GM23248 (cell line): ENCODE data around the gene ADAMTS17. TPM values are rescaled to one million over a fixed set of nuclear protein-coding genes. Genes with fewer than 3 reads are reported as not detected.

ENCODE experiments used
- DNase-seq: peaks from one replicate; pipeline ENCODE4 v3.0.0-alpha.2; 2015
- H2AFZ ChIP-seq: fragments of 200-600 bp; sonication (generic); 2 replicates; pipeline ENCODE4 v1.6.1; 2016; ENCODE audit warnings: antibody characterized with exemption
- H3F3A ChIP-seq: fragments of 200-600 bp; sonication (generic); 2 replicates; pipeline ENCODE4 v1.6.1; 2016; ENCODE audit warnings: mild to moderate bottlenecking, antibody characterized with exemption, mixed run types; ENCODE audit not compliant: insufficient read depth
- H3K27ac ChIP-seq: fragments of 200-600 bp; sonication (generic); 2 replicates; pipeline ENCODE4 v1.5.1; 2016; ENCODE audit warnings: mild to moderate bottlenecking
- H3K27me3 ChIP-seq: fragments of 200-600 bp; sonication (generic); replicated peaks from 2 replicates; pipeline ENCODE4 v1.6.1; 2016; ENCODE audit warnings: mild to moderate bottlenecking; ENCODE audit not compliant: insufficient read depth
- H3K36me3 ChIP-seq: fragments of 200-600 bp; sonication (generic); 2 replicates; pipeline ENCODE4 v1.6.1; 2016; ENCODE audit warnings: low read depth, mild to moderate bottlenecking
- H3K4me1 ChIP-seq: fragments of 200-600 bp; sonication (generic); 2 replicates; pipeline ENCODE4 v1.6.1; 2016; ENCODE audit warnings: mild to moderate bottlenecking; ENCODE audit not compliant: insufficient read depth
- H3K4me2 ChIP-seq: fragments of 200-600 bp; sonication (generic); one replicate; pipeline ENCODE4 v1.6.1; 2016; ENCODE audit warnings: mild to moderate bottlenecking; ENCODE audit not compliant: unreplicated experiment
- H3K4me3 ChIP-seq: fragments of 200-600 bp; sonication (generic); 2 replicates; pipeline ENCODE4 v1.5.1; 2016; ENCODE audit warnings: mild to moderate bottlenecking
- H3K79me2 ChIP-seq: fragments of 200-600 bp; sonication (generic); 2 replicates; pipeline ENCODE4 v1.6.1; 2016; ENCODE audit warnings: mild to moderate bottlenecking; ENCODE audit not compliant: insufficient read depth
- H3K9ac ChIP-seq: fragments of 200-600 bp; sonication (generic); 2 replicates; pipeline ENCODE4 v1.6.1; 2016; ENCODE audit warnings: mild to moderate bottlenecking
- H3K9me2 ChIP-seq: fragments of 200-600 bp; sonication (generic); 2 replicates; pipeline ENCODE4 v1.6.1; 2016; ENCODE audit warnings: mixed run types, mild to moderate bottlenecking, moderate library complexity; ENCODE audit not compliant: insufficient read depth
- H3K9me3 ChIP-seq: fragments of 200-600 bp; sonication (generic); one replicate; pipeline ENCODE4 v1.6.1; 2017; ENCODE audit warnings: low read depth
- H4K20me1 ChIP-seq: fragments of 200-600 bp; sonication (generic); 2 replicates; pipeline ENCODE4 v1.6.0; 2016; ENCODE audit not compliant: insufficient read depth
- EZH2 ChIP-seq: fragments of 200-600 bp; sonication (generic); IDR thresholded peaks from 2 replicates; pipeline ENCODE4 v1.6.1; 2018; ENCODE audit warnings: antibody characterized with exemption, mild to moderate bottlenecking; ENCODE audit not compliant: insufficient read depth, poor library complexity, severe bottlenecking
- EZH2phosphoT487 ChIP-seq: fragments of 200-600 bp; sonication (generic); IDR thresholded peaks from 2 replicates; pipeline ENCODE4 v1.6.1; 2018; ENCODE audit warnings: antibody characterized with exemption, moderate library complexity, mild to moderate bottlenecking, low read depth; ENCODE audit not compliant: insufficient read depth
- WGBS, 2 experiments: methylation state at CpG; one replicate each; pipeline ENCODE4 v1.1.6; 2015 to 2017; ENCODE audit warnings: low lambda C conversion rate in 2 of 2, low coverage in 1 of 2; ENCODE audit errors: missing lambda C conversion rate in 2 of 2; 5-methylcytosine and 5-hydroxymethylcytosine counted together
- in situ Hi-C: fragments of 300-500 bp; cut with MboI; formaldehyde crosslinking; loops from 2 replicates; pipeline ENCODE4 v1.15.0; 2020
- polyA plus RNA-seq: library from polyadenylated mRNA; unstranded; fragments of >200 nt; fragmentation: Nextera tagmentation; extraction: Ambion mirVana; gene quantifications from 2 replicates; pipeline ENCODE4 v1.2.1, GENCODE V29; 2016
- total RNA-seq: library from RNA; depleted of rRNA; stranded (reverse); fragments of >200 nt; shearing (Covaris generic); gene quantifications from 2 replicates; pipeline ENCODE4 v1.2.3, GENCODE V29; 2014

ADAMTS17 gene
- total and polyA plus RNA-seq, 2 experiments from 2014 or later = not detected

- no peaks in the 10 kb centered on the region for H4K20me1 ChIP-seq
- H3K9ac ChIP-seq = no peak overlapping the region
- no peak overlapping the region for H3K27ac ChIP-seq
- H3K27me3 ChIP-seq = no peaks in the 10 kb centered on the region
- no peak overlapping the region for H2AFZ ChIP-seq
- H3K4me1 ChIP-seq = no peaks in the 10 kb centered on the region
- no peaks in the 10 kb centered on the region for H3K79me2 ChIP-seq
- no peaks in the 10 kb centered on the region for H3K9me2 ChIP-seq
- H3K36me3 ChIP-seq = no peaks in the 10 kb centered on the region
- TF ChIP-seq EZH2 (no peak), EZH2phosphoT487 (no peak)
- no peak overlapping the region for H3K4me3 ChIP-seq
- no peak overlapping the region for H3K4me2 ChIP-seq
- no peaks in the 10 kb centered on the region for H3F3A ChIP-seq
- H3K9me3 ChIP-seq = peaks cover 4% of the 10 kb centered on the region
- WGBS, 2 experiments = 11 to 13% methylated on average over 7 of the region's 7 CpGs
- no peak for DNase-seq
- in situ Hi-C loops = no loop called here
Observed at GRCh38 chr15:100174159-100174903, 167.4 kb downstream of the ADAMTS17 start.

- no peaks in the 10 kb centered on the region for H3K36me3 ChIP-seq
- in situ Hi-C loops = no loop called here
- H3K4me1 ChIP-seq = no peaks in the 10 kb centered on the region
- H3K4me3 ChIP-seq = no peak overlapping the region
- 36 to 38% methylated on average over 7 of the region's 7 CpGs for WGBS, 2 experiments
- no peaks in the 10 kb centered on the region for H4K20me1 ChIP-seq
- H3K4me2 ChIP-seq = no peak overlapping the region
- H3K9me2 ChIP-seq = no peaks in the 10 kb centered on the region
- DNase-seq = no peak
- TF ChIP-seq EZH2phosphoT487 = no peak
- TF ChIP-seq EZH2 = no peak
- H3K79me2 ChIP-seq = no peaks in the 10 kb centered on the region
- H2AFZ ChIP-seq = no peak overlapping the region
- no peak overlapping the region for H3K9ac ChIP-seq
- H3K27me3 ChIP-seq = no peaks in the 10 kb centered on the region
- H3K9me3 ChIP-seq = peaks cover 3% of the 10 kb centered on the region
- H3K27ac ChIP-seq = no peak overlapping the region
- H3F3A ChIP-seq = no peaks in the 10 kb centered on the region
Observed at GRCh38 chr15:100172356-100173024, 169.3 kb downstream of the ADAMTS17 start.

- no peak for TF ChIP-seq EZH2
- TF ChIP-seq EZH2phosphoT487 = no peak
- no peak overlapping the region for H3K4me2 ChIP-seq
- no peaks in the 10 kb centered on the region for H4K20me1 ChIP-seq
- in situ Hi-C loops = no loop called here
- no peaks in the 10 kb centered on the region for H3F3A ChIP-seq
- H3K27ac ChIP-seq = no peak overlapping the region
- H3K4me3 ChIP-seq = no peak overlapping the region
- WGBS, 2 experiments = 30 to 40% methylated on average over 5 of the region's 5 CpGs
- no peaks in the 10 kb centered on the region for H3K27me3 ChIP-seq
- no peaks in the 10 kb centered on the region for H3K9me2 ChIP-seq
- H3K79me2 ChIP-seq = no peaks in the 10 kb centered on the region
- no peak overlapping the region for H3K9ac ChIP-seq
- no peak for DNase-seq
- no peaks in the 10 kb centered on the region for H3K9me3 ChIP-seq
- no peaks in the 10 kb centered on the region for H3K36me3 ChIP-seq
- no peak overlapping the region for H2AFZ ChIP-seq
- H3K4me1 ChIP-seq = no peaks in the 10 kb centered on the region
Observed at GRCh38 chr15:100171411-100171810, 170.4 kb downstream of the ADAMTS17 start.

DNA sequence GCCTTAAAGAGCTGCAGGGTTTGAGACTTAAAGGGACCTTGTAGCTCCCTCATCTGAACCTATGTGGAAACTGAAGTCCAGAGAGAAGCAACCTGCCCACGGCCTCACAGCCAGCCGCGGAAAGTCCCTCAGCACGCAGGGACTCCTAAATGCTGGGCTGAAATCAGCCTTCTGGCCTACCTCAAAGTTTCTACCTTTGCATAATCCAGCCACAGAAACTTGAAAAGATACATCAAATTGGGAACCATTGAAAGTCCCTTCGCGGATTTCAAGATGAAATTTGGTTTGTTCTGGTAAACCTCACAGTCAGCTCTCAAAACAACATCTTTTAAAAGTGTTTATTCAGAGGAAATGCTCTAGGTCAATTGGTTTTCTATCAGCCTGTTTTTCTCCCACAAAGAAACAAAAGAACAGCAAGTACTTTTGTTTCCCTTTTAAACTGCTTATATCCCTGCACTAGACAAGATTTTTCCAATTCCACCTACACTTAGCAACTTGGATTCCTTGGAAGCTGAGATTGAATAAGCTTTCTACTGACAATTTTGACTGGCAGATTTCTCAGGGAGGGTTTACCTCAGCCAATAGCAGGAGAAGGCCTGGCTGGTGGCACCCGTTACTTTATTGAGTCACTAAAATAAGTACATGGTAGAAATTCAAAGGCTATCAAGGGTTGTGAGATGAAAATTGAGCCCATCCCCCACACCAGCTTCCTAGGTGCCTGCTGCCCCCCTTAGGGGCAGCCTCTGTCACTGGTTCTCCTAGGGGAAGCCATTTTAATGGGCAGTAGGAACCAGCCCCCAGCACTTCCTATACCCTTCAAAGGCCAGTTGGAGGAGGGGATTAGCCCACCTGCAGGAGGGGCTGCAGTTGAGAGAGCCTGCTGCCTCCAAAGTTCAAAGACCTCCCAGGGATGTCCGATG is 171.2 kb downstream of the ADAMTS17 start:
- no peaks in the 10 kb centered on the region for H4K20me1 ChIP-seq
- in situ Hi-C loops = no loop called here
- H3K79me2 ChIP-seq = no peaks in the 10 kb centered on the region
- no peak overlapping the region for H3K4me3 ChIP-seq
- H3K4me2 ChIP-seq = no peak overlapping the region
- no peaks in the 10 kb centered on the region for H3F3A ChIP-seq
- TF ChIP-seq EZH2phosphoT487 (no peak), EZH2 (no peak)
- no peaks in the 10 kb centered on the region for H3K36me3 ChIP-seq
- no peaks in the 10 kb centered on the region for H3K9me2 ChIP-seq
- H3K4me1 ChIP-seq = no peaks in the 10 kb centered on the region
- no peaks in the 10 kb centered on the region for H3K9me3 ChIP-seq
- H3K27me3 ChIP-seq = no peaks in the 10 kb centered on the region
- no peak overlapping the region for H3K9ac ChIP-seq
- no peak overlapping the region for H3K27ac ChIP-seq
- no peak overlapping the region for H2AFZ ChIP-seq
- 55 to 56% methylated on average over 8 of the region's 8 CpGs for WGBS, 2 experiments
- no peak for DNase-seq
